GM19395 (cell line): ENCODE measurements around the gene WNK1.
"Not testable (repeated sequence)": the region's sequence is repeated elsewhere in the genome, so short reads cannot be mapped to it uniquely, and the experiment has no call there.

Experiments
- ATAC-seq: cut with Tn5 transposase; IDR thresholded peaks from one replicate; pipeline ENCODE4 v1.9.1; 2021; ENCODE audit warnings: mild to moderate bottlenecking, moderate library complexity; ENCODE audit not compliant: unreplicated experiment

Gene WNK1

GRCh38 chr12:751999-752694 lies at the start of gene WNK1:
Gene WNK1, plus strand, starts transcription at chr12:752579. Its CDS starts 987 bp downstream, at chr12:753566.
- peak; percentile 48 for ATAC-seq

DNA sequence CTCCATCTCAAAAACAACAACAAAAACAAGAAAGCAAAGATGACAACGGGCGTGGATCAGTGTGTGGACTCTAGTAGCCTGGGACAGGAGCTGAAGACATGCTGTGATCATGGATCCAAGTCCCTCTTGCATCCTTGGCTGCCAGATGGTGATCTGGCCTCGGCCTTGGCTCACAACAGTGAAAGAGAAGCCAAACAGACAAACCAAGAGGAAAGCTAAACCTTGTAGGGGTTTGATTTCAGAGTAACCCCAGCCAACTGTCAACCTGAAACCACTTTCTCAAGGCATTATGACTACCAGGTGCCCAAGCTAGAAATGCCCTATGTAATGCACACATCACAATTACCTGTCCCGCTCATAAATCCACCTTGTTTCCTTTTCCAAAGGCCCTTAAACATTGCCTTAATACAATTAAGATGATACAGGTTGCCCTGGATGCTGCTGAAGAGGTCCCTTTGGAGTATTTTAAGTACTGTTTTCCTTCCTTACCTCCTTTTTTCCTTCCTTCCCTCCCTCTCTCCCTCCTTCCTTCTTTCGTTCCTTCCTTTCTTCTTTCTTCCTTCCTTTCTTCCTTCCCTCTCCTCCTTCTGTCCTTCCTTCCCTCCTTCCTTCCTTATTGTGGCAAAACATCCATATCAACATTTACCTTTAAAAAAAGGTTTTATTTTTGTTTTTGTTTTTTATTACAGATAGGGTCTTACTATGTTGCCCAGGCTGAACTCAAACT lies 47.7 kb upstream of the WNK1 start:
- ATAC-seq = no peak

- ATAC-seq = not testable (repeated sequence)
These were observed 44.3 kb upstream of the WNK1 start for GRCh38 chr12:708084-708483.

- no peak for ATAC-seq
These were observed 42.8 kb upstream of the WNK1 start for GRCh38 chr12:709455-710020.

DNA sequence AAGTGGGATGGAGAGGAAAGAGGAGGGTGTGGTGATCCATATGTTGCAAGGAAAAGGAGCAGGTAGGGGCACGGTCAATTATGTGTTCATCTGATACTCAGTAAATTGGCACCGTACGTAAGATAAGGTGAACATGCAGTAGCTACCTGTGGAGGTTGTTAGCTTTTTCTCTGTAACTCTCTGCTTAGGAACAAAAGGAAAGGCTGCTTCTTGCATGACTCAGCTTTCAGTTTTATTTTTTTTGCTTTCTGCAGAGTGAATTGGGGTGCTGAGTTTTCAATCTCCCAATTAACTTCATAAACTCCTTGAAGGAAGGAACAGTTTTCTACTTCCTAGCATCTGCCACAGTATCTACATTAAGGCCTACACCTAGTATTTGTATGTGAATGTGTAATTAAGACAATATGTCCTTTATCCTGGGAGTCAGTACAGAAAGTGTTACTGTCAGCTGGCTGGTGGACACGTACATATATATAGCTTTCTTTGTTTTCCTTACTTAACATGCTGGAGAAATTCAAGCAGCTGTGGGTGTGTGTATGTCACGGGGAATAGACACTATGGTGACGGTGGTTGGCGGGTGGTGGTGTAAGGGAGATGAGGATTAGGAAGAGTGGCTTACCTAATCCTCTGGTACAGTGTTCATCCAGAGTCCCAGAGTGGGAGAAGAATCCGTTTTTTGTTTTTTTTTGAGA lies 40.1 kb upstream of the WNK1 start:
- ATAC-seq = no peak

DNA sequence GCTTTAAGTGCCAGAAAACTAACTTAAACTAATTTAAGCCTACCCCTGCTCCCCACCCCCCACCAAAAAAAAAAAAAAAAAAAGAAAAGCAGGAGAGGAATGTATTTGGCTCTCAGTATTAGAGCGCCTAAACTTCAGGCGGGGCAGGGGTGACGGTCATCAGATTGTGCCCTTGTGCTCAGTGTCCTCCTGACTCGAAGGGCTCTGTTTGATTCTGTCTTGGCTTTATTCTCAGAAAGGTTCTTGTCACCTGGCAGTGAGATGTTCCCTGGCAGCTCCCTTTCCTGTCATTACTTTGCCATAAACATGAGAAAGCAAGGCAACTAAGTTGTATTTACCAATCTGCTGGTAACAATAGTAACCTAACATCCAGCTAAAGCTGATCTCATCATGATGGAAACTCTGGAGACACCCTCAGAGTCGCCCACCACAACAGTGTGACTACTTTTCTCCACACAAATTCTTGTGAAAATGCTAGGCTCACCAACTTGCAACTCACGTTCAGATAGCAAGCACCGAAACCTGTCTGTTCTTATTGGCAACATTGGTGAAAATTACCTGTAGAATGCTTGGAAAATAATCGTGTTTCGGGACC lies 39.0 kb upstream of the WNK1 start:
- ATAC-seq = no peak

DNA sequence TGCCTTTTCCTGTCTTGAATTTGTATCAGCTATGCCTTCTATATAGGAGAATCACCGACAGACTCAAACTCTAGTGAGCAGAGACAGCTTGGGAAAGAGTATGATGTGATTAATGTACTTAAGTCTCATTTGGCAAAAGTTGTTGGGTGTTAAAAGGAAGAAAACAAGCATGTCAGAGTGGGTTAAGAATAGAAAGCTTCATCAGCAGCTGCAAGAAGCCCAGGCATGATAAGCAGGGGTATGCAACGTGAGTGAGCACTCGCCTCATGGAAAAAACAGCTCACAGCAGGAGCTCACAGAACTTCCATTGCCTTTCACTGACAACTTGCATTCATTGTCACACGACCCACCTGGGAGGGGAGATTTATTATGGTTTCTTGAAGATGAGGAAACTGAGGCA lies 35.9 kb upstream of the WNK1 start:
- no peak for ATAC-seq

DNA sequence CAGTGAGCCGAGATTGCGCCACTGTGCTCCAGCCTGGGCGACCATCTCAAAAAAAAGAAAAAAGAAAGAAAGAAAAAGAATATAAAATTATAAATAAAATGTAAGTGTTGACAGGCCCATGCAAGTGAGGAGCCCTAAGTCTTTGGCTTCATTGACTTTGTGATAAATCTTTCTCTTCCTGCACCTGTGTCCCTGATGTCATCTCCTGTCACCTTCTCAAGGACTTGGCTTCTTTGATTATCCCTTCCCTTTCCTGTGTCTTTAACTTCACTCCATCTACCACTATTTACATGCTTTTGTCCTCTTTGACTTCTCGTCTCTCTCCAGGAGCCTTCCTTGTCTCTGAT lies 33.6 kb upstream of the WNK1 start:
- no peak for ATAC-seq

GRCh38 chr12:720231-720941 lies 32.0 kb upstream of the WNK1 start:
- ATAC-seq = no peak

GRCh38 chr12:724194-724855 lies 28.1 kb upstream of the WNK1 start:
- no peak for ATAC-seq

DNA sequence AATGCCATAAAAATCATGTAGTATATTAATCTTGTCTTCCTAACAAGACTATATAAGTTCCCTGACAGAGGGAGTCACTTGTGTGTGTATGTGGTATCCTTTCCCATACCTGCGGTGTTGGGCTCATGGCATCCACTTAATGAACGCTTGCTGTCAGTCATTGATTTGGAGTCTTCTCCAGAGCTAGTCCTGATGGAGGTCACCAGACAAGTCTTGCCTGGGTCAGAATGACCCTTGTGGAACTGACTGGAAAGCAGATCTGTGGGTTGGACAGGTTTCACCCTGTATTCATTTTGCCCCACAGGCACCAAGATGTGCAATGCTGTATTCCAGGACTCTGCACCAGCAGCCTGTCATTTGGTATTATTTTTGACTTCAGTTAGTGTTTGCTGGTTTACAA lies 27.3 kb upstream of the WNK1 start:
- no peak for ATAC-seq

GRCh38 chr12:726281-727140 lies 25.9 kb upstream of the WNK1 start:
- no peak for ATAC-seq

- ATAC-seq = no peak
These were observed 25.1 kb upstream of the WNK1 start for GRCh38 chr12:727321-727720.

DNA sequence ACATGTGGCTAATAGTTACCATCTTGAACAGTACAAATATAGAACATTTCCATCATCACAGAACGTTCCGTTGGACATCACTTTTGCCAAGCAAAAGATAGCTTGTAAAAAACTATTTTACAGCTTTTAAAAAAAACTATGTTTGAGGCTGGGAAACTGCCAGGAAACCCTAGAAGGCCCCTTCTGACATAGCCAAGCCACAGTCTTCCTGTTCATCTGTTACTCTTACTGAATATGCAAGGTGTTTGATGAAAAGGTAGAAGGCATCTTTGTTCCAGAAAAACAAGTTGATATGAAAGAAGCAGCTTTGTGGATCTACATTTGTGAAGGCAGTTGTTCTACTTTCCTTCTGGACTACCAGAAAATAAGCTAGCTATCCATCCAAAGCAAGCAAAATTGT lies 23.6 kb upstream of the WNK1 start:
- ATAC-seq = no peak

DNA sequence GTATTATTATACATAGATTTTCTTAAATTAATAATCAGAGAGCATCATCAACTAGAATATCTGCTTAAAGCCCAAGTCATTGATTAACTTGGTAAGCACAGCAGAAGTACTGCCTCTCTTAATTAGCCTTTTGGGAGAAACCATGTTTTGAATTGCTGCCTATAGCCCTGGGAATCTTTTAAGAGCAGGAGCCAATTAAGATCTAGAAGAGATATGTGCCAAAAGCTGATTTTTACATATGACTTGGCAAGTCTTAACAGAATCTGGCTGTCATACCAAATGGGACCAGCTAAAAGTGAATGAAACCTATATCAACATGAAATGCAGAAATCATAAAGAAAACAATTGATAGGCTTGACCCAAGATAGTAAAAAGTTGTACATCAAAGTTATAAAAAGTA lies 23.2 kb upstream of the WNK1 start:
- no peak for ATAC-seq

GRCh38 chr12:730550-730949 lies 21.8 kb upstream of the WNK1 start:
- no peak for ATAC-seq

GRCh38 chr12:737122-737739 lies 15.1 kb upstream of the WNK1 start:
- no peak for ATAC-seq

DNA sequence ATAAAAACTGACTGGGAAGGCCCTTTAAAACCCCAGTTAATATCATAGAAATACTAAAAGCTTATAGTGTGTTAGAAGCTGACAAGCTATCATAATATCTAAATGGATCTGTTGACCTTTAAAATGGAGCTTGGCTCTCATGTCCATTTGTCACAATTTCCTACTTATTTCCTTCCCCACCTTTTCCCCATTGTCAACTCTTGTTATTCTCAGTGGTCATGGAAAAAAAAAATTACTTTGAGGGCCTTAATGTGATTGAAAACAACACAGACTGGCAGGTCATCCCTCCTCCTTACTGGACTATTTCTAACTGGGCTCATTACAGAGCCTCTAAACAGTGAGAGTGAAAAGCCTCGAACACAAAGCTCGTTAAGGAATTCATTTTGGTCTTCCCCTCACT lies 13.7 kb upstream of the WNK1 start:
- ATAC-seq = no peak

DNA sequence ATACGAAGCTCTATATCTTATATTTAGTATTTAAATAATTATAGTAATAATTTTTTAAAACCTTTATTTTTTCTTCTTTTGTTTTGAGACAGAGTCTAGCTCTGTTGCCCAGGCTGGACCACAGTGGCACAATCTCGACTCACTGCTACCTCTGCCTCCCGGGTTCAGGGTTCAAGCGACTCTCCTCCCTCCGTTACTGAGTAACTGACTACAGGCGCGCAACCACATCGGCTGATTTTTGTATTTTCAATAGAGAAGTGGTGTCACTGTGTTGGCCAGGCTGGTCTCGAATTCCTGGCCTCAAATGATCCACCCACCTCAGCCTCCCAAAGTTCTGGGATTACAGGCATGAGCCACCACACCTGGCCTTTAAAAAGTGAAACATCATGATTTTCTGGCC lies 13.0 kb upstream of the WNK1 start:
- ATAC-seq = no peak
